SU-DHL-6 (cell line): Measurements from ENCODE around the gene MGMT.

Source experiments
- CTCF ChIP-seq: fragments of 200-600 bp; sonication (generic); IDR thresholded peaks from one replicate; pipeline ENCODE4 v1.5.1; 2017; ENCODE audit warnings: antibody characterized with exemption, mild to moderate bottlenecking, low read length, moderate library complexity; ENCODE audit not compliant: insufficient read depth, poor library complexity, severe bottlenecking
- EZH2phosphoT487 ChIP-seq: fragments of 200-600 bp; sonication (generic), shearing (Covaris generic); conservative IDR thresholded peaks from 2 replicates; pipeline ENCODE4 v1.6.1; 2018; ENCODE audit warnings: mild to moderate bottlenecking, antibody characterized with exemption, low read length, moderate library complexity, mixed read lengths

- no peak for TF ChIP-seq CTCF
- no peak for TF ChIP-seq EZH2phosphoT487
Observed at GRCh38 chr10:129646973-129647372, 179.9 kb downstream of the MGMT start.
